A673 (cell line): Measurements from ENCODE around the gene SHISAL2B. TPM values are rescaled to one million over a fixed set of nuclear protein-coding genes. Genes with fewer than 3 reads are reported as not detected.

Experiments
- BruUV-seq: library from RNA; stranded (reverse); fragments of 400-500 nt; replicated peaks from 2 replicates; lab custom pipeline; 2021; lab: Mats Ljungman, UMichigan
- CTCF ChIA-PET: fragments of 300-600 bp; sonication (Branson Sonifier 250); formaldehyde crosslinking; loops from one replicate; lab custom pipeline; 2022; ENCODE audit warnings: antibody characterized with exemption; lab: Charles Lee
- POLR2A ChIA-PET: fragments of 300-600 bp; sonication (Branson Sonifier 250); formaldehyde crosslinking; loops from one replicate; lab custom pipeline; 2022; ENCODE audit warnings: antibody characterized with exemption; ENCODE audit not compliant: low non-redundant PET; lab: Charles Lee
- DNase-seq: peaks from one replicate; pipeline ENCODE4 v3.0.0-alpha.2; 2015; ENCODE audit warnings: low spot score
- H3K27ac ChIP-seq: fragments of 200-600 bp; sonication (generic); 2 replicates; pipeline ENCODE4 v1.5.1; 2016; ENCODE audit warnings: mixed run types, low read depth, mild to moderate bottlenecking, mixed read lengths, antibody characterized with exemption, low read length; ENCODE audit not compliant: poor library complexity, severe bottlenecking
- H3K27me3 ChIP-seq: fragments of 200-600 bp; sonication (generic); replicated peaks from 2 replicates; pipeline ENCODE4 v1.6.1; 2017; ENCODE audit warnings: mixed run types, low read depth, mild to moderate bottlenecking, mixed read lengths, antibody characterized with exemption, low read length; ENCODE audit not compliant: insufficient read depth, poor library complexity
- H3K36me3 ChIP-seq: fragments of 200-600 bp; sonication (generic); 2 replicates; pipeline ENCODE4 v1.6.1; 2016; ENCODE audit warnings: mixed run types, mild to moderate bottlenecking, mixed read lengths, antibody characterized with exemption, low read length; ENCODE audit not compliant: insufficient read depth, poor library complexity, severe bottlenecking
- H3K4me1 ChIP-seq: fragments of 200-600 bp; sonication (generic); 2 replicates; pipeline ENCODE4 v1.6.1; 2017; ENCODE audit warnings: mixed run types, mild to moderate bottlenecking, mixed read lengths, antibody characterized with exemption, low read length; ENCODE audit not compliant: insufficient read depth, poor library complexity, severe bottlenecking
- H3K4me3 ChIP-seq: fragments of 200-600 bp; sonication (generic); 2 replicates; pipeline ENCODE4 v1.5.1; 2016; ENCODE audit warnings: low read depth, mixed run types, mild to moderate bottlenecking, mixed read lengths, low read length; ENCODE audit not compliant: poor library complexity, severe bottlenecking
- H3K9me3 ChIP-seq: fragments of 200-600 bp; sonication (generic); 2 replicates; pipeline ENCODE4 v1.6.1; 2016; ENCODE audit warnings: mixed run types, low read depth, mild to moderate bottlenecking, mixed read lengths, antibody characterized with exemption, low read length; ENCODE audit not compliant: poor library complexity, severe bottlenecking
- EZH2 ChIP-seq: fragments of 200-600 bp; sonication (generic); IDR thresholded peaks from 2 replicates; pipeline ENCODE4 v1.6.1; 2017; ENCODE audit warnings: borderline replicate concordance, low read depth, mild to moderate bottlenecking, mixed read lengths, antibody characterized with exemption, low read length; ENCODE audit not compliant: poor library complexity, severe bottlenecking
- intact Hi-C: fragments of 100-400 bp; cut with micrococcal nuclease; formaldehyde crosslinking; loops from one replicate; pipeline ENCODE4 v1.10.0; 2022; ENCODE audit not compliant: unreplicated experiment
- total RNA-seq: library from RNA; stranded (reverse); gene quantifications from 2 replicates; pipeline ENCODE4 v1.2.3, GENCODE V29; 2021
- TF ChIP-seq, protein P1 (sequence below): fragments of 300-800, 200-600 bp; sonication (generic); conservative IDR thresholded peaks from 2 replicates; pipeline ENCODE4 v1.5.1; 2017; ENCODE audit warnings: low read depth, mild to moderate bottlenecking, antibody characterized with exemption, low read length, moderate library complexity, mixed read lengths

SHISAL2B gene
- total RNA-seq, 1 experiment from 2014 or later: not detected

DNA sequence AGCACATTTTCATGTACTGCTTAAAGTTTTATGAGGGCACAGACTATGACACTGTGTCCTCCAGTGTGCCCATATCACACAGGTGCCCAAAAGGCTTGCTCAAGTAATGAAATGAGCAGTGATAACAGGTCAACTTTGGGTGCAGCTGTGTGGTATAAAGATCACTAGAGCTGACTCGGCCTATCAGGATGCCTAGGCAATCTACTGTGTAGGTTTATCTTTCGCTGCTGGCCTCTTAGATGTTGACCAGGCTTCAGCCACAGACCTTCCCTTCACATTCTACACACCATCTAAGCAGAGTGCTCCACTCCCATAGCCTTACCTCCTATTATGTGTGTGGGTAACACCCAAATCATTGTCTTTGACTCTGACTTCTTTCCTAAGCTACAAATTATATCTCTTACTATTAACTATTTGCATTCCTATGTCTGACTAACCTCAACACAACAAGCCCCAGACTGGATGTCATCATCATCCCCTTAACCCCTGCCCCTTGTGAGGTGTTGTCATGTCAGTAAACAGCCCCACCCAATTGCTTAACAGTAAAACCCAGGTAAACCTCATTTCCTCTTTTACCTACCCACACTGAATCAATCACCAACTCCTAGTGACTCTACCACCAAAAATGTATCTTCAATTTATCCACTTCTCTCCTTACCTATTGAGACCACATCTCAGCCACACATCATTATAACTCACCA lies 75.7 kb downstream of the SHISAL2B start:
- BruUV-seq: no TSS peak
- ChIA-PET CTCF (no interaction called here), POLR2A (no interaction called here)
- Histone ChIP-seq H3K27ac (no peak overlapping the region), H3K36me3 (peaks cover 12% of the 10 kb centered on the region), H3K4me3 (no peak overlapping the region), H3K27me3 (no peaks in the 10 kb centered on the region), H3K4me1 (peaks cover 15% of the 10 kb centered on the region), H3K9me3 (no peaks in the 10 kb centered on the region)
- intact Hi-C loops: loop anchor here (5.0 kb wide), 1 partner anchor 129 kb away; no protein-coding TSS in a partner anchor
- TF ChIP-seq, protein P1, sequence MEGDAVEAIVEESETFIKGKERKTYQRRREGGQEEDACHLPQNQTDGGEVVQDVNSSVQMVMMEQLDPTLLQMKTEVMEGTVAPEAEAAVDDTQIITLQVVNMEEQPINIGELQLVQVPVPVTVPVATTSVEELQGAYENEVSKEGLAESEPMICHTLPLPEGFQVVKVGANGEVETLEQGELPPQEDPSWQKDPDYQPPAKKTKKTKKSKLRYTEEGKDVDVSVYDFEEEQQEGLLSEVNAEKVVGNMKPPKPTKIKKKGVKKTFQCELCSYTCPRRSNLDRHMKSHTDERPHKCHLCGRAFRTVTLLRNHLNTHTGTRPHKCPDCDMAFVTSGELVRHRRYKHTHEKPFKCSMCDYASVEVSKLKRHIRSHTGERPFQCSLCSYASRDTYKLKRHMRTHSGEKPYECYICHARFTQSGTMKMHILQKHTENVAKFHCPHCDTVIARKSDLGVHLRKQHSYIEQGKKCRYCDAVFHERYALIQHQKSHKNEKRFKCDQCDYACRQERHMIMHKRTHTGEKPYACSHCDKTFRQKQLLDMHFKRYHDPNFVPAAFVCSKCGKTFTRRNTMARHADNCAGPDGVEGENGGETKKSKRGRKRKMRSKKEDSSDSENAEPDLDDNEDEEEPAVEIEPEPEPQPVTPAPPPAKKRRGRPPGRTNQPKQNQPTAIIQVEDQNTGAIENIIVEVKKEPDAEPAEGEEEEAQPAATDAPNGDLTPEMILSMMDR: no peak
- no peak for TF ChIP-seq EZH2
- DNase-seq: no peak

DNA sequence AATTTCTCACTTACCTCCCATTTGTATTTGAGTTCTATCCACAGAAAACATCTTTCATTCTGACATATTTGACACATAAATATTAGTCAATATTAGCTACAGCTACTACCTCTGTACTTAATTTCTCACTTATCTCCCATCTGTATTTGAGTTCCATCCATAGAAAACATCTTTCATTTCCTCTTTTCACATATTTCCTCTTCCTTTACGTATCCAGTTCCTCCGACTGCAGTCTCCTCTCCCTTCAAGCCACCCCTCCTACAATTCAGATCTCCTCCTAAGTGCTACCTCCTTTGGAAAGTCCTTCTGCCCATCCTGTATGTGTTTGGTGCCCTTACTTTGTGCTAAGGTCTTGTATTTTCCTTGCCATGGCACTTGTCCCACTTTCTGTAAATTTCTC lies 76.6 kb downstream of the SHISAL2B start:
- Histone ChIP-seq H3K4me1 (peaks cover 15% of the 10 kb centered on the region), H3K27me3 (no peaks in the 10 kb centered on the region), H3K36me3 (peaks cover 12% of the 10 kb centered on the region), H3K4me3 (peak overlapping the region; percentile 70), H3K9me3 (no peaks in the 10 kb centered on the region), H3K27ac (peak overlapping the region; percentile 98)
- TF ChIP-seq, protein P1: no peak
- TF ChIP-seq EZH2: no peak
- POLR2A ChIA-PET: no interaction called here
- CTCF ChIA-PET: no interaction called here
- DNase-seq: no peak
- no TSS peak for BruUV-seq
- intact Hi-C loops: loop anchor here (5.0 kb wide), 1 partner anchor 130 kb away; no protein-coding TSS in a partner anchor

Other genes starting within 250 kb of the SHISAL2B start
- 3.1 TPM in 2 replicates for gene RGS7BP, start 184.5 kb upstream of the SHISAL2B start, total RNA-seq
- gene SREK1IP1, start 78.2 kb downstream of the SHISAL2B start, total RNA-seq: 31.7 and 32.3 TPM in 2 replicates
- 38.0 and 43.3 TPM in 2 replicates for gene CWC27, start 78.4 kb downstream of the SHISAL2B start, total RNA-seq